Gastroesophageal sphincter (tissue), 4 donors: Measurements from ENCODE around the gene CREBZF. TPM values are rescaled to one million over a fixed set of nuclear protein-coding genes. Genes with fewer than 3 reads are reported as not detected.
"Not testable (repeated sequence)": the region's sequence is repeated elsewhere in the genome, so short reads cannot be mapped to it uniquely, and the experiment has no call there.

Experiments used
- ATAC-seq: fragments of 150-250 bp; one replicate; pipeline ENCODE4 v1.9.1; 2016; ENCODE audit warnings: mild to moderate bottlenecking, moderate library complexity
- H3K27ac ChIP-seq, 4 donors: fragments of 200-600 bp; sonication (generic) in 3 of 4; 1 replicate in 3 of 4; 2 replicates in 1 of 4; pipeline ENCODE4 v1.5.1; 2016 to 2019
- H3K27me3 ChIP-seq: fragments of 200-600 bp; sonication (generic); one replicate; pipeline ENCODE4 v1.5.1; 2019
- H3K36me3 ChIP-seq, 2 donors: fragments of 200-600 bp; sonication (generic); one replicate each; pipeline ENCODE4 v1.5.1; 2019; ENCODE audit warnings: control low read depth in 1 of 2
- H3K4me1 ChIP-seq, 3 donors: fragments of 200-600 bp; sonication (generic); 1 replicate in 2 of 3; 2 replicates in 1 of 3; pipeline ENCODE4 v1.5.1; 2016 to 2019; ENCODE audit warnings: control low read depth in 2 of 3
- H3K4me3 ChIP-seq, 2 donors: fragments of 200-600 bp; sonication (generic); one replicate each; pipeline ENCODE4 v1.5.1; 2019; ENCODE audit warnings: mild to moderate bottlenecking in 1 of 2, moderate library complexity in 1 of 2
- H3K9me3 ChIP-seq, 3 donors: fragments of 200-600 bp; sonication (generic); one replicate each; pipeline ENCODE4 v1.5.1; 2017 to 2019; ENCODE audit warnings: control low read depth in 2 of 3
- EP300 ChIP-seq: sonication (generic); formaldehyde crosslinking; IDR thresholded peaks from one replicate; pipeline ENCODE4 v1.6.1; 2017; ENCODE audit warnings: antibody characterized with exemption, mild to moderate bottlenecking
- POLR2A ChIP-seq, 2 donors: fragments of 450-650 bp; IDR thresholded peaks; one replicate each; pipeline ENCODE4 v1.6.1; 2017; ENCODE audit warnings: antibody characterized with exemption in 2 of 2, mild to moderate bottlenecking in 2 of 2, moderate library complexity in 1 of 2
- whole genome bisulfite sequencing, 2 donors: methylation state at CpG; one replicate each; pipeline ENCODE4 v1.1.5; 2018; ENCODE audit warnings: low coverage in 1 of 2; 5-methylcytosine and 5-hydroxymethylcytosine counted together
- total RNA-seq, 4 donors: library from RNA; depleted of rRNA; stranded (reverse); fragments of >200 nt; gene quantifications; one replicate each; pipeline ENCODE4 v1.1.0, GENCODE V29; 2016
- TF ChIP-seq, protein P1 (sequence below), 4 experiments: fragments of 200-600 bp in 2 of 4; fragments of 450-650 bp in 2 of 4; sonication (generic) in 1 of 4; IDR thresholded peaks; one replicate each; pipeline ENCODE4 v1.5.1; 2017 to 2019; ENCODE audit warnings: antibody characterized with exemption in 4 of 4, mild to moderate bottlenecking in 2 of 4, moderate library complexity in 2 of 4

The CREBZF gene
- total RNA-seq, 4 donors from 2014 or later, result 27.4 to 96.0 (median 46.0) TPM

DNA sequence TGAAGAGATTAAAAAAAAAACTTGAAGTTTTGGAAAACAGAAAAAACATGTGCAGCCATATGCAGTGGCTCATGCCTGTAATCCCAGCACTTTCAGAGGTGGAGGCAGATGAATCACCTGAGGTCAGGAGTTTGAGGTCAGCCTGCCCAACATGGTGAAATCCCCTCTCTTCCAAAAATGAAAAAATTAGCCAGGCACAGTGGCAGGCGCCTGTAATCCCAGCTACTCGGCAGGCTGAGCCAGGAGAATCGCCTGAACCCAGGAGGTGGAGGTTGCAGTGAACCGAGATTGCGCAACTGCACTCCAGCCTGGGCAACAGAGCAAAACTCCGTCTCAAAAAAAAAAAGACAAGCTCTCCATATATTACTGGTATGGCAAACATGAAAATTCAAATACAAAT is 45.4 kb downstream of the CREBZF start:
- Histone ChIP-seq H3K27ac (no peak overlapping the region), H3K4me3 (no peak overlapping the region), H3K4me1 (peaks cover 0 to 4% (median 0%) of the 10 kb centered on the region in 3 donors), H3K9me3 (no peaks in the 10 kb centered on the region), H3K27me3 (no peaks in the 10 kb centered on the region), H3K36me3 (no peaks in the 10 kb centered on the region)
- WGBS, 2 donors, result 96% methylated on average over 4 of the region's 6 CpGs; no CpG with 5 or more reads in 1 of the 2 donors
- ATAC-seq, result no peak
- TF ChIP-seq POLR2A (IDR thresholded peaks at IDR 0.05) (no peak), EP300 (no peak)
- TF ChIP-seq, protein P1, sequence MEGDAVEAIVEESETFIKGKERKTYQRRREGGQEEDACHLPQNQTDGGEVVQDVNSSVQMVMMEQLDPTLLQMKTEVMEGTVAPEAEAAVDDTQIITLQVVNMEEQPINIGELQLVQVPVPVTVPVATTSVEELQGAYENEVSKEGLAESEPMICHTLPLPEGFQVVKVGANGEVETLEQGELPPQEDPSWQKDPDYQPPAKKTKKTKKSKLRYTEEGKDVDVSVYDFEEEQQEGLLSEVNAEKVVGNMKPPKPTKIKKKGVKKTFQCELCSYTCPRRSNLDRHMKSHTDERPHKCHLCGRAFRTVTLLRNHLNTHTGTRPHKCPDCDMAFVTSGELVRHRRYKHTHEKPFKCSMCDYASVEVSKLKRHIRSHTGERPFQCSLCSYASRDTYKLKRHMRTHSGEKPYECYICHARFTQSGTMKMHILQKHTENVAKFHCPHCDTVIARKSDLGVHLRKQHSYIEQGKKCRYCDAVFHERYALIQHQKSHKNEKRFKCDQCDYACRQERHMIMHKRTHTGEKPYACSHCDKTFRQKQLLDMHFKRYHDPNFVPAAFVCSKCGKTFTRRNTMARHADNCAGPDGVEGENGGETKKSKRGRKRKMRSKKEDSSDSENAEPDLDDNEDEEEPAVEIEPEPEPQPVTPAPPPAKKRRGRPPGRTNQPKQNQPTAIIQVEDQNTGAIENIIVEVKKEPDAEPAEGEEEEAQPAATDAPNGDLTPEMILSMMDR (IDR thresholded peaks at IDR 0.05), result no peak

DNA sequence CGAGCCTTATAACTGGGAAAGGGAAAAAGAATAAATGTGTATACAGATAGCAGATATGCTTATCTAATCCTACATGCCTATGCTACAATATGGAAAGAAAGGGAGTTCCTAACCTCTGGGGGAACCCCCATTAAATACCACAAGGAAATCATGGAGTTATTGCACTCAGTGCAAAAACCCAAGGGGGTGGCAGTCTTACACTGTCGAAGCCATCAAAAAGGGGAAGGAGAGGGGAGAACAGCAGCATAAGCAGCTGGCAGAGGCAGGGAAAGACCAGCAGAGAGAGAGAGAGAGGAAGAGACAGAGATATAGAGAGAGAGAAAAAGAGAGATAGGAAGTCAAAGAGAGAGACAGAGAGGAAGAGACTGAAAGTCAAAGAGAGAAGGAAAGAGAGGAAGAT is 53.3 kb downstream of the CREBZF start:
- H3K9me3 ChIP-seq, H3K4me3 ChIP-seq, H3K36me3 ChIP-seq, H3K27ac ChIP-seq, H3K27me3 ChIP-seq, H3K4me1 ChIP-seq, ATAC-seq: not testable (repeated sequence)
- 79 to 100% methylated on average over 1 to 2 of the region's 2 CpGs for WGBS, 2 donors

Other genes starting within 250 kb of the CREBZF start
- 10 to 100 TPM; 11.0 to 34.2 (median 19.8) TPM for gene DLG2, start 37.8 kb downstream of the CREBZF start, total RNA-seq
- gene TMEM126B, start 36.5 kb downstream of the CREBZF start, total RNA-seq, result 10 to 100 TPM; 40.2 to 63.2 (median 47.0) TPM
- 10 to 100 TPM; 17.3 to 33.9 (median 26.2) TPM for gene TMEM126A, start 17.2 kb downstream of the CREBZF start, total RNA-seq
- 1 to 10 TPM; 1.7 to 3.4 (median 1.7) TPM for gene CCDC89, start 21.1 kb upstream of the CREBZF start, total RNA-seq
- 10 to 100 TPM in 2 of 4 donors, 1 to 10 TPM in 2; 4.7 to 23.6 (median 8.4) TPM for gene SYTL2, start 146.0 kb upstream of the CREBZF start, total RNA-seq
- gene CCDC83, start 190.3 kb upstream of the CREBZF start, total RNA-seq, result not detected